ENCODE results near the gene MAP2K1.
"Not testable (repeated sequence)": the region's sequence is repeated elsewhere in the genome, so short reads cannot be mapped to it uniquely, and the experiment has no call there.

MAP2K1 gene

GRCh38 chr15:66387163-66388042, 691 bp downstream of the MAP2K1 start:
- Mint-ChIP-seq H3K36me3 (ENCODE audit: insufficient read depth) (peaks cover 10% of the 10 kb centered on the region), H3K4me3 (peak overlapping the region; percentile 85), H3K27me3 (no peaks in the 10 kb centered on the region), H3K27ac (peak overlapping the region; percentile 92 to 94), H3K9me3 (no peaks in the 10 kb centered on the region), H3K4me1 (ENCODE audit: low read depth in 2 of 2) (peaks cover 49 to 62% of the 10 kb centered on the region in 2 donors)
- DNase-seq (peak; percentile 40 to 51 (median 49)), ATAC-seq (replicated peaks) (peak; percentile 43)

- Mint-ChIP-seq H3K27ac (peak overlapping the region; percentile 92 to 94), H3K27me3 (no peaks in the 10 kb centered on the region), H3K4me3 (peak overlapping the region; percentile 85), H3K9me3 (no peaks in the 10 kb centered on the region), H3K4me1 (ENCODE audit: low read depth in 2 of 2) (peaks cover 53 to 68% of the 10 kb centered on the region in 2 donors), H3K36me3 (ENCODE audit: insufficient read depth) (peaks cover 10% of the 10 kb centered on the region)
- ATAC-seq (replicated peaks) = no peak
- DNase-seq = no peak
Observed at GRCh38 chr15:66388043-66388363, 1.3 kb downstream of the MAP2K1 start.

GRCh38 chr15:66388576-66388975, 1.9 kb downstream of the MAP2K1 start:
- Mint-ChIP-seq H3K27ac (peak overlapping the region; percentile 92 to 94), H3K9me3 (no peaks in the 10 kb centered on the region), H3K4me3 (peak overlapping the region; percentile 85), H3K36me3 (ENCODE audit: insufficient read depth) (peaks cover 14% of the 10 kb centered on the region), H3K4me1 (ENCODE audit: low read depth in 2 of 2) (peaks cover 58 to 73% of the 10 kb centered on the region in 2 donors), H3K27me3 (no peaks in the 10 kb centered on the region)
- DNase-seq = no peak
- ATAC-seq (replicated peaks) = no peak

DNA sequence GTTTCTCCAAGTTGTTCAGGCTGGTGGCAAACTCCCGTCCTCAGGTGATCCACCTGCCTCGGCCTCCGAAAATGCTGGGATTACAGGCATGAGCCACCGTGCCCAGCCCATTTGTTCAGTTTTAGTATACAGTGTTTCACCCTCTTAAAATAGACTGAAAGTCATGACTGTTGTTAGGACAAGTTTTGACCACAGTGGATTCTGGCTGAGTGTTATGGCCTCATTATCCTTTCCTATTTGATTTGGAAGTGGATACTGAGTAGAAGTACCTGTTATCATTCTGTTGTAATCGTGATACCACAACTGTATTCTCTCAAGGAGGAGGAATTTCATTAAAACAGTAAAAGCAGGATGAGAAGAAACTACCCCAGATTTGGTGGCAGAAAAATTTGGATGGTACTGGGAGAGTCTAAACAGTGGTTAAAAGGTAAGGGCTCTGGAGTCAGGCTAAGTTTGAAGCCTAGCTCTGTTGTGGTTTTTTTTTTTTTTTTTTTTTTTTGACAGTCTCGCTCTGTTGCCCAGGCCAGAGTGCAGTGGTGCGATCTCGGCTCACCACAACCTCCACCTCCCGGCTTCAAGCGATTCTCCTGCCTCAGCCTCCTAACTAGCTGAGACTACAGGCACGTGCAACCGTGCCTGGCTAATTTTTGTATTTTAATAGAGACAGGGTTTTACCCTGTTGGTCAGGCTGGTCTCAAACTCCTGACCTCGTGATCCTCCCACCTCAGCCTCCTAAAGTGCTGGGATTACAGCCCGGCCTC, 2.6 kb downstream of the MAP2K1 start:
- Mint-ChIP-seq H3K27ac (peak overlapping the region; percentile 92 to 94), H3K27me3 (no peaks in the 10 kb centered on the region), H3K36me3 (ENCODE audit: insufficient read depth) (peaks cover 14% of the 10 kb centered on the region), H3K4me1 (ENCODE audit: low read depth in 2 of 2) (peaks cover 64 to 80% of the 10 kb centered on the region in 2 donors), H3K4me3 (peak overlapping the region; percentile 85), H3K9me3 (no peaks in the 10 kb centered on the region)
- ATAC-seq (replicated peaks) (no peak), DNase-seq (no peak)

DNA sequence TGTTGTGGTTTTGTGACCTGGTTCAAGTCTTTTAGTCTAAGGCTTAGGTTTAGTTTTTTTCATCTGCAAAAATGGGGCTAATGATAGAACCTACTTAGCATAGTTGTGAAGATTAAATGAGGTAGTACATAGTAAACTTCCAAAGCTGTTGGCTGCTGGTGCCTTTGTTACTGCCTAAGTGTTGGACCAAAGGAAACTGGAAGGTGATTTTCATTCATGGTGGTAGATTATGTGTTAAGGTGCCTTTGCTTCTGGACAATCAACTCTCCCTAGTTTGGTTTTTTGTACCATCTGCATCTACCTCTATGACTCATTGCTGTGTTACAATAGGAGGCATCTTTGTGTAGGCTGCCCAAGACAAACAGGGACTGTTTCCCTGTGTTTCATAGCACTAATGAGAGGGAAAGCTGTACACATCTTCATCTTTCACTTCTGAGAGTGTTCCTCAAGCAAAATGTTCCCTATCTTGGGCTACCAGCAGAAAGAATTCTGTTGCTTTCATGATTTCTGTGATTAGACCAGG, 3.2 kb downstream of the MAP2K1 start:
- Mint-ChIP-seq H3K27ac (peak overlapping the region; percentile 92 to 94), H3K4me1 (ENCODE audit: low read depth in 2 of 2) (peaks cover 67 to 85% of the 10 kb centered on the region in 2 donors), H3K36me3 (ENCODE audit: insufficient read depth) (peaks cover 14% of the 10 kb centered on the region), H3K27me3 (no peaks in the 10 kb centered on the region), H3K9me3 (no peaks in the 10 kb centered on the region), H3K4me3 (peak overlapping the region; percentile 85)
- DNase-seq (no peak), ATAC-seq (replicated peaks) (no peak)

DNA sequence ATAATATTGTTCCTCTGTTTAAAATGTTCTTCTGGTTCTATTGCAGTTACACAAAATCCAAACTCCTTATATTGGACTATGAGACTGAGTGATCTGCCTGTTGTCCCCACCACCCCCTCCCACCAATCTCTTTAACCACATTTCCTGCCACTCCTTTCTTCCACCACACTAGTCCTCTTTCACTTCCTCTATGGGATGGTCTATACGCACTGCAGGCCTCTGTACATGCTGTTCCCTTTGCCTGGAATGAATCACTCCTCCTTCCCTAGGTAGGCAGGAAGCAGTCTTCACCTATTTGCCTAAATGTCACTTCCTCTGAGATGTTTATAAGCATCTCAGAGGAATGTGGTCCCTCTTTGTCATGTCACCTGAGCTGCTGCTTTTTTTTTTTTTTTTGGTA, 4.0 kb downstream of the MAP2K1 start:
- Mint-ChIP-seq H3K9me3 (no peaks in the 10 kb centered on the region), H3K4me3 (peak overlapping the region; percentile 85), H3K27ac (peak overlapping the region; percentile 78 to 94), H3K36me3 (ENCODE audit: insufficient read depth) (peaks cover 14% of the 10 kb centered on the region), H3K27me3 (no peaks in the 10 kb centered on the region), H3K4me1 (ENCODE audit: low read depth in 2 of 2) (peaks cover 70 to 90% of the 10 kb centered on the region in 2 donors)
- ATAC-seq (replicated peaks) = no peak
- DNase-seq = no peak

DNA sequence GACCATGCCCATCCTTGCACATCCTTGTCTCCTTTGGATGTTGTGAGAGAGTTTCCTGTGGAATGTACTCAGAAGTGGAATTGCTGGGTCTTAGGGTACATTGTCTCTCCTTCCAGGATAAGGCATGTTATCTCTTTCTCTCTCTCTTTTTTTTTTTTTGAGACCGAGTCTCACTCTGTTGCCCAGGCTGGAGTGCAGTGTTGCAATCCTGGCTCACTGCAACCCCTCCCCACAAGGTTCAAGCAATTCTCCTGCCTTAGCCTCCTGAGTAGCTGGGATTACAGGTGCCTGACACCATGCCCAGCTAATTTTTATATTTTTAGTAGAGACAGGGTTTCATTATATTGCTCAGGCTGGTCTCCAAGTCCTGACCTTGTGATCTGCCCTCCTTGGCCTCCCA, 6.3 kb downstream of the MAP2K1 start:
- H3K36me3 Mint-ChIP-seq (ENCODE audit: insufficient read depth) = peaks cover 15% of the 10 kb centered on the region
- not testable (repeated sequence) for ATAC-seq (replicated peaks); H3K9me3 Mint-ChIP-seq; H3K4me3 Mint-ChIP-seq; H3K27me3 Mint-ChIP-seq; DNase-seq
- peaks cover 64 to 81% of the 10 kb centered on the region in 2 donors for H3K4me1 Mint-ChIP-seq (ENCODE audit: low read depth in 2 of 2)
- peak overlapping the region; percentile 78 to 93 for H3K27ac Mint-ChIP-seq

DNA sequence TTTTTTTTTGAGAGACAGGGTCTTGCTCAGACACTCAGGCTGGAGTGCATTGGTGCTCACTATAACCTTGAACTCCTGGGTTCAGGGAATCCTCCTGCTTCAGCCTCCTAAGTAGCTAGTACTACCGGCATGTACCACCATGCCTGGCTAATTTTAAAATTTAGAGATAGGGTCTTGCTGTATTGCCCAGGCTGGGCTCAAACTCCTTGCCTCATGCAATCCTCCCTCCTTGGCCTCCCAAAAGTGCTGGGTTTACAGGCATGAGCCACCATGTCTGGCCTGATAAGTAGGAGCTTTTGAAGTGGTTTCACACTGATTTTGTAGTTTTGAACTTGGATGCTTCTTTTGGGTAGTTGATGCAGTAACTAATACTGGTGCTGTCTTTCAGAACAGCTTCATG, 7.8 kb downstream of the MAP2K1 start:
- H3K27ac Mint-ChIP-seq = peak overlapping the region; percentile 54 to 93
- H3K4me3 Mint-ChIP-seq = no peak overlapping the region
- ATAC-seq (replicated peaks) (no peak), DNase-seq (no peak)
- H3K4me1 Mint-ChIP-seq (ENCODE audit: low read depth in 2 of 2) = peaks cover 56 to 69% of the 10 kb centered on the region in 2 donors
- peaks cover 19% of the 10 kb centered on the region for H3K36me3 Mint-ChIP-seq (ENCODE audit: insufficient read depth)
- H3K27me3 Mint-ChIP-seq = no peaks in the 10 kb centered on the region
- no peaks in the 10 kb centered on the region for H3K9me3 Mint-ChIP-seq

DNA sequence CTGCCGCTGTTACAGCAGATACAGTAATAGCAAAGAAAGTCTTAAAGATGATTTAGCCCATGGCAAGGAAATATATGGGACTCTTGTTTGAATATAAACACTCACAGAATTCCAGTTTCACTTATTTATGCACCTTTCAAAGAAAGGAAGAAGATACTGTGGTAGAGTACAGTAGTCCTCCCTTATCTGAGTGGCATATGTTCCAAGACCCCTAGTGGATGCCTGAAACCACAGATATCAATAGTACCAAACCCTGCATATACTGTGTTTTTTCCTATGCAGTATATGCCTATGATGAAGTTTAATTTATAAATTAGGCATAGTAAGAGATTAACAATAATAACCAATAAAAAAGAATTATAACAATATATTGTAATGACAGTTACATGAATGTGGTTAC, 8.2 kb downstream of the MAP2K1 start:
- ATAC-seq (replicated peaks) (no peak), DNase-seq (no peak)
- Mint-ChIP-seq H3K4me3 (no peak overlapping the region), H3K9me3 (no peaks in the 10 kb centered on the region), H3K4me1 (ENCODE audit: low read depth in 2 of 2) (peaks cover 51 to 65% of the 10 kb centered on the region in 2 donors), H3K27ac (peak overlapping the region; percentile 54 to 93), H3K36me3 (ENCODE audit: insufficient read depth) (peaks cover 19% of the 10 kb centered on the region), H3K27me3 (no peaks in the 10 kb centered on the region)

GRCh38 chr15:66399276-66399675, 12.6 kb downstream of the MAP2K1 start:
- ATAC-seq (replicated peaks) (no peak), DNase-seq (no peak)
- Mint-ChIP-seq H3K27ac (no peak overlapping the region), H3K4me1 (ENCODE audit: low read depth in 2 of 2) (peaks cover 38 to 51% of the 10 kb centered on the region in 2 donors), H3K27me3 (no peaks in the 10 kb centered on the region), H3K9me3 (no peaks in the 10 kb centered on the region), H3K36me3 (ENCODE audit: insufficient read depth) (peaks cover 15% of the 10 kb centered on the region), H3K4me3 (no peak overlapping the region)

DNA sequence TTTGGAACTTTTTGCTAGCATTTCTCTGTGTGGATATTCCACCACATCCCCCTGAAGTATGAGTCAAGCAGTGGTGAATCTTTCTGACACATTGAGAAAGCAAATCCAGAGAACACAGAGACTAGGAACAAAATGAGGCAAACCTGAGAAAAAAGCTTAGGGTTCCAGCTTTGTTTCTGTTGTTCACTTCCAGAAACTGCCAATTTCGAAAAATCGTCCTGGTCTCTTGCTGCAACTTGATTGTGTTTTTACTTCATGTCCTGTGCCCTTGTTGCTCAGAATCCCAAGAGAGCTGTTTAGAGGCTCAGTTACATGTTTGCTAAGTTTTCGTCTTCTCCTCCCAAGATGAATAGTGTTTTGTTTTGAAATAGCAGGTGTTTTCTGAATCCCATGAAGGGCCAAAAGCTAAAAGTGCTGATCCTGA, 13.7 kb downstream of the MAP2K1 start:
- no peak for DNase-seq
- H3K4me1 Mint-ChIP-seq (ENCODE audit: low read depth in 2 of 2) = peaks cover 38 to 45% of the 10 kb centered on the region in 2 donors
- H3K27me3 Mint-ChIP-seq = no peaks in the 10 kb centered on the region
- peak overlapping the region in 1 of 2 donors; percentile 57 for H3K27ac Mint-ChIP-seq
- no peak overlapping the region for H3K4me3 Mint-ChIP-seq
- no peak for ATAC-seq (replicated peaks)
- peaks cover 15% of the 10 kb centered on the region for H3K36me3 Mint-ChIP-seq (ENCODE audit: insufficient read depth)
- no peaks in the 10 kb centered on the region for H3K9me3 Mint-ChIP-seq

DNA sequence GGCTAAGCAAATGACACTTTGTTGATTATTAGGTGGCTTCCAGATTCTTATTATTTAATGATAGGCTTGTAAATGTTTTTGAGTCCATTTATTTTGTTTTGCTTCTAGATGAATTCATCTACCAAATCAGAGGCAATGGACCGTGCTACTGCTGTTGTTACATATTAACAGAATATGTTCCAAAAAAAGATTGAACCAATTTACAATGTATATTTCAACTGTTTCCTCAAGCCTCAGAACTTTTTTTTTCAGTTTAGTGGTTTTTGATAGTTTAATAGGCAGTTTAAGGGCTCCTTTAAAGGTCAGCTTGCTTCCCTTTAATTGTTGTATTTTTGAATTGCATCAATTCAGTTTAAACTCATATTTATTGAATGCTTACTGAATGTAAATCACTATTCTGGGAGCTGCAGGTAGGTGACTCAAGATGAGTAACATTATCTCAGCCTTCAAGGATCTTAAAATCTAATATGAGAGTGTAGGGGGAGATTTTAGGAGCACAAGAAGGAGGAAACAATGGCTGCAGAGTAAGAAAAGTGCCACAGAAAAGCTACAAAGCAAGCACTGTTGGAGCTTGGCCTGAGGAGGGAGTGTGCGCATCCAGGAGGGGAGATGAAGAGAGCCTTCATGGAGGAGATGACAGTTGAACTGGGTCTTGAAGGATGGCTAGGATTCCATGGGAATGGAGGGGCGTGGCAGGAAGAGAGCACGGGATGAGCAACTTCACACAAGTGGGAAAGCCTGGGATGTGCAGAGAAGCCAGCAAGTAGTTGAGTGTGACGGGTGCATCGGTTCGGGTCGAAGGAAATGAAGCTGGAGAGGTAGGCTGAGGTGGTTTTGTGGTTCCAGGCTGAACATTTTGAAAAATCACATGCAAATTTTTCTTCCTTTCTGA, 14.7 kb downstream of the MAP2K1 start:
- Mint-ChIP-seq H3K4me1 (ENCODE audit: low read depth in 2 of 2) (peaks cover 37 to 45% of the 10 kb centered on the region in 2 donors), H3K27ac (peak overlapping the region; percentile 2 to 67), H3K36me3 (ENCODE audit: insufficient read depth) (peaks cover 11% of the 10 kb centered on the region), H3K27me3 (no peaks in the 10 kb centered on the region), H3K9me3 (no peaks in the 10 kb centered on the region), H3K4me3 (peak overlapping the region; percentile 59 to 67)
- peak; percentile 51 for ATAC-seq (replicated peaks)
- no peak for DNase-seq

Measured in effector memory CD8-positive, alpha-beta T cell (primary cell).